GM18511 (cell line): ENCODE data around the gene GSTCD.
"Not testable (repeated sequence)": the region's sequence is repeated elsewhere in the genome, so short reads cannot be mapped to it uniquely, and the experiment has no call there.

ENCODE experiments used
- ATAC-seq: cut with Tn5 transposase; IDR thresholded peaks from one replicate; pipeline ENCODE4 v1.9.1; 2021; ENCODE audit warnings: mild to moderate bottlenecking, moderate library complexity; ENCODE audit not compliant: unreplicated experiment

GSTCD gene, protein sequence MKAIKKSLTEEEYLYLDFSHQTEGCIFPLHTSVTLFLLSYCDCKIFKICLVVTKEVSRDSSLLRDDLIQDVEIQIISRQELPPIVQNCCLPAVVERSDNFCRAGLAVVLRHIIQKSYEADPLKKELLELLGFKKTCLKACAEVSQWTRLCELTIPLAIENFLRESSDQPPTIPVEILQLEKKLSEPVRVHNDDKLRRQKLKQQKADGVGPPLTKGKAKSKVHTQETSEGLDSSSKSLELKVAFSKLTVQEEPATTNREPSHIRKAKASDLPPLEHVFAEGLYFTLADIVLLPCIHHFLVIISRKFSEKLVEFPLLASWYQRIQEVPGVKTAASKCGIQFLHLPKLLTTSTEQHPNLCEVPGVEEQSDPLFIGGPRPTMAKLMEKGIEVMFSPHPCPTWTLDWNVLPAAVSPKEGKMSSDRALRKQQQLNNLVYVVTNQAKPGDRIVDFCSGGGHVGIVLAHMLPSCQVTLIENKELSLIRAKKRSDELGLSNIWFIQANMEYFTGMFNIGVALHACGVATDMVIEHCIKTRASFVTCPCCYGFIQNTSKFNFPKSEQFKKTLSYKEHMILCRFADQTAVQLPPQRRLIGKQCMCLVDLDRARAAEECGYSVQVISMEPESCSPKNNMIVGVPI

GRCh38 chr4:105708181-105709080, at the start of gene GSTCD, which contains the start of gene INTS12:
GSTCD (plus strand) TSS chr4:105708784; CDS start chr4:105717614, 8,830 bp downstream.
INTS12 (minus strand) TSS chr4:105708689; CDS start chr4:105700005, 8,684 bp downstream.
- ATAC-seq, result peak; percentile 79

- no peak for ATAC-seq
Observed at GRCh38 chr4:105659190-105659589, 49.4 kb upstream of the GSTCD start.

DNA sequence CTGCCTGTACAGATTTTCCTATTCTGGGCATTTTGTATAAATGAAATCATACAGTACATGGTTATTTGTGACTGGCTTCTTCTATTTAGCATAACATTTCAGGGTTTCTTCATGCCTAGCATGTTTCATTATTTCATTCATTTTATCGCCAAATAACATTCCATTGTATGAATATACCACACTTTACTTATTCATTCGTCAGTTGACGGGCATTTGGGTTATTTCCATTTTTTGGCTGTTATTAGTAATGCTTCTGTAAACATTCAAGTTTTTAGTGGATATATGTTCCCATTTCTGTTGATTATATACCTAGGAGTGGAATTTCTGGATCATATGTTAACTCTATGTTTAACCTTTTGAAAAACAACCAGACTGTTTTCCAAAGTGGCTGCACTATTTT, 47.6 kb upstream of the GSTCD start:
- no peak for ATAC-seq

DNA sequence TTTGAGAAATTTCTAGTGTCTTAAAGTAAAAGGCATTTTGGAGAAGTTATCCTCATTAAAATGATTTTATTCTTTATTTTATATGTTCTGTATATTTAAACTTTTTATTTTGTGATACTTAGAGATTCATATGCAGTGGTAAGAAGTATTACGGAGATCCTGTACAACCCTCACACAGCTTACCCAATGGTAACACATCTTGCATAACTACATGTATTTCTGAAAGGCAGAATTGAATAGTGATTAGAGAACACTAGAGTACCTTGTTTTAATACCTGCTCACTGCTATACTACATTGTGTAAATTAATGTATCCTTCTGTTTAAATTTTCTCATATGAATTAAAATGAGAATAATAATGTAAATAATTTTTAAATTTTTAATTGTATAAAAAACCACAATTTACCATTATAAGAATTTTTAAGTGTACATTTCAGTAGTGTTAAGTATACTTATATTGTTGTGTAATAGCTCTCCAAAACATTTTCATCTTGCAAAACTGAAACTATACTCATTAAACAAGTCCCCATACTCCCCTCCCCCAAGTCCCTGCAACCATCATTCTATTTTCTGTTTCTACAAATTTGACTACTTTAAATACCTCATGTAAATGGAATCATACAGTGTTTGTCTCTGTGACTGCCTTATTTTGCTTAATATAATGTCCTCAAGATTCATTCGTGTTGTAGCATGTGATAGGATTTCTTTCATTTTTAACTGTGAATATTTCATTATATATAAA, 45.5 kb upstream of the GSTCD start:
- peak; percentile 46 for ATAC-seq

GRCh38 chr4:105666693-105667092, 41.9 kb upstream of the GSTCD start:
- peak; percentile 52 for ATAC-seq

DNA sequence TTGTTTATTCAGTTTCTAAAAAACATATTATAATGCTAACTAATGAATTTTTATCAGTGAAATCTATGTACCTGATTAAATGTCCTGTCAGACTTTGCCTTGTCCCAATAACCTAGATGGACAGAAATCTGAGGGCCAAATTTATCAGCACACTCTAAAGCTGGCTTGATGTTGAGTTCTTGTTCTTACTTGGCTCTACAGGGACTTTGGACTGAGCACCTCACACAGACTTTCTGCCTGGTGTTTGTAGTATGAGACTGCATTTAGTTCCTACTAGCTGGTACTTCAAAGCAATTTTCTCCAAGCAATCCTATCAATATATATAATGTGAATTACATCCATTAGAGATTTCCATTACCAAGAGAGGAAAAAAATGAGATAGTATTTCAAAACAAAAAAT, 37.9 kb upstream of the GSTCD start:
- ATAC-seq, result no peak

GRCh38 chr4:105671301-105671700, 37.3 kb upstream of the GSTCD start:
- no peak for ATAC-seq

DNA sequence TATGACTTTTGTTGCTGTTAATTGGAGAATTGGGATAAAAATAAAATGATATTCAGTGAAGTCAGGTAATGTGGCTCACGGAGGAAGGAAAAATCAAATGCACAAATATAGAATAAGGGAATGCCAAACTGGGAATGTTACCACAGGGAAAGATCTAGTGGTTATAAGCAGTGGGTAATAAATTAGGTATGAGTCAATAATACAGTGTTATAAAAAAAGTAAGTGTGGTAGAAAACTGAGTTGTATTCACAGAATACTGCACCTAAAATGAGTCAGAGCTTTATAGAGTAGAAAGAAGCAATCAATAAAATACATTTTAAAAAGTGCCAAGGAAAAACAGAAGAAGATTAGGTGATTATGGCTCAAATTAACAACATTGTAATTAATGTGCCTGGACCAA, 34.6 kb upstream of the GSTCD start:
- ATAC-seq, result no peak

DNA sequence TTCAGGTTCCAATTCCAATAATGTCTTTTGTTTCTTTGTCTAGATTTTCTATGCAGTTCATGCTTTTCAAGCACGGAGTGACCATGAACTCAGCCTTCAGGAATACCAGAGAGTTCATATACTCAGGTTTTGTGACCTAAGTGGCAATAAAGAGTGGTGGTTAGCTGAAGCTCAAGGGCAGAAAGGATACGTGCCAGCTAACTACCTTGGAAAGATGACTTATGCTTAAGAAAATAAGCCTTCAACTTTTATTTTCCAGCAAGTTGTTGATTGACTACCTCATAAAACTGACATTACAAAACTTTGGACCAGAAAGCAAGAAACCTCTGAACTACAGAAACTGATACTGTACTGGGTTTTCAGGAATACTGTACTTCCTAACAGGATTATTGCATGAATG, 30.9 kb upstream of the GSTCD start:
- ATAC-seq, result no peak

DNA sequence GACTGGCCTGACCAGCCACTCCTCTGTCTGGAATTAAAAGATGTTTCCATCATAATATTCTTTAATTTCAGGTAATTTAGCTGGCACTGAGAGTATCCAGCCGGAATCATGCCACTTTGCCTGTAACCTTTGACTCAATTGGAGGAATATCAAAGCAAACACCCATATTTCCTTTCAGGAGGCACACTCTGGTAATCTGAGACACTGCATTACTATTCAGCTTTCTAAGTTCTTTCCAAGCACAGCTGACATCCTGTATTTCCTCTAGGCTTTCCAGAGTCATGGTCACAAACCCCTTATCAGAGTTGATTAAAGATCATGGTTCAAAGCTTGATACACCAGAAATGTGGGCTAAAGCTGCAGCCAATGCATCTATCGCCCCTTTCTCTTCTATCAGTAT, 29.4 kb upstream of the GSTCD start:
- ATAC-seq, result no peak

- ATAC-seq, result no peak
Observed at GRCh38 chr4:105683038-105683437, 25.5 kb upstream of the GSTCD start.

DNA sequence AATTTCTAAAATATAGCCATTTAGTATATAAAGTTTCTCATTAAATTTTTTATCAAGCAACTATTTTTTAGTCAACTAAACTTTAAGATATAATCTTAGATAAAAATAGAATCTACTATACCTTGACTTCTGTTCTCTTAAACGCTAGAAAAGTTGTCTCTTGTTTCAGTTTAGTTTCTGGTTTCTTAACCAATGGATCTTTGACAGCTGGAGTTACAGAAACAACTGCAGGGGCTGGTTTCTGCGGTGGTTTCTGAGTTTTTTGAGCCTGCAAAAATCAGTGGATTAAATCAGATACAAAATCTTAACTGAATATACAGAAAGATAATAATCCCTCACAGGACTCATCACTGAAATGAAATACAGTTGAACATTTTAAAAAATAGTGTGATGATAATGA, 22.0 kb upstream of the GSTCD start:
- no peak for ATAC-seq

GRCh38 chr4:105694812-105695211, 13.8 kb upstream of the GSTCD start:
- ATAC-seq, result not testable (repeated sequence)

- not testable (repeated sequence) for ATAC-seq
Observed at GRCh38 chr4:105695832-105696231, 12.8 kb upstream of the GSTCD start.

DNA sequence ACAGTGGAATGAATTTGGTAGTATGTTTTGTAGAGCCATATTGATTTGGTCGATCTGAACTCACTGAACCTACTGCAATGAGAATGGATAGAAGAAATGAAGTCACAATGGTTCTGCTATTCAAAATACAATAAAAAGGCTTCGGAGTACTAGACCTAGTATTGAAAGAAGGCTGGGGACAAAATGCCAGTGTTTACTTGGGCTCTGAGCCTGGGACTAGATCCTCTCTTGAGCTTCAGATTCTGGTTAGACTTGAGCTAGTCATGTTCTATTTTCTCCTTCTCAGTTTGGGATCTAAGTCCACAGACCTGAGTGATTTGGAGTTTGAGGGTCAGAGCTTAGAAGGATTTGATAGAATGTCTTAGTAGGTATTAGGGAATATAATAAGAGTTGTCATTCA, 10.0 kb upstream of the GSTCD start:
- no peak for ATAC-seq

GRCh38 chr4:105707782-105708180, 803 bp upstream of the GSTCD start:
- no peak for ATAC-seq

GRCh38 chr4:105709081-105709450, 482 bp downstream of the GSTCD start:
- peak; percentile 39 for ATAC-seq

DNA sequence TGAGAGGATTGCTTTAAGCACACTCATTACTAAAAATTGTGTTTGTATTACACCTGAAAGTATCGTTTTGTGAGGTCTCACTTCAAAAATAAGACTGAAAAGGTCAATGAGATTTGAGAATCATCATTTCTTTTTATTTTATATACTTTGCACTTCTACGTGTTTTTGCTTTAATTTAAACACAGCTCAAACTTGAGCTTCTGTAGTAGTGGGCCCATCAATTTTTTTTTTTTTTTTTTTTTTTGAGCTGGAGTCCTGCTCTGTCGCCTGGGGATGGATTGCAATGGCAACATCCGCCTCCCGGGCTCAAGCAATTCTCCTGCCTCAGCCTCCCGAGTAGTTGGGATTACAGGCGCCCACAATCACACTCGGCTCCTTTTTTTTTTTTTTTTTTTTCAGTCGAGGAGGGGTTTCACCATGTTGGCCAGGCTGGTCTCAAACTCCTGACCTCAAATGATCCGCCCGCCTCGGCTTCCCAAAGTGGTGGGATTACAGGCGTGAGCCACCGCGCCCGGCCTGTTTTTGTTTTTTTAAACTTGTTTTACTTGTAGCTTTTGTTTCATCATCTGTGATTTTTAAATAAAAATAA, 1.5 kb downstream of the GSTCD start:
- no peak for ATAC-seq

DNA sequence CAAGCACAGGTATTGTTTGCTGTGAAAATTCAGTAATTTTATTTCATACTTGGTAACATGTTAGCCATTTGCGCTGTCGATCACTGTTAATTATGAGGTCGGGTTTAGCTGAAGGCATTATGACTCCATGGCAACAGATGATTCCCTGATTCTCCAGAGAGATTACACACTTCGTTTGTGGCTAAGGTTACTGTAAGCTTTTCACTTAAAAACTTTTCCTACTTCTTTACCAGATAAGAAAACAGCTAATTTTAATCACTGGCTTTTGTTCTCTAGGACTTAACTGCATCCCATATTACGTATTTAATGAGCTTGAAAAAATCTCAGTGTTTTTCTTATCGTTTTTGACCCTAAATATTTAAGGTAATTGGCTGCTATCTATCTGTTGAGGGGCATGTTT, 2.1 kb downstream of the GSTCD start:
- ATAC-seq, result no peak

DNA sequence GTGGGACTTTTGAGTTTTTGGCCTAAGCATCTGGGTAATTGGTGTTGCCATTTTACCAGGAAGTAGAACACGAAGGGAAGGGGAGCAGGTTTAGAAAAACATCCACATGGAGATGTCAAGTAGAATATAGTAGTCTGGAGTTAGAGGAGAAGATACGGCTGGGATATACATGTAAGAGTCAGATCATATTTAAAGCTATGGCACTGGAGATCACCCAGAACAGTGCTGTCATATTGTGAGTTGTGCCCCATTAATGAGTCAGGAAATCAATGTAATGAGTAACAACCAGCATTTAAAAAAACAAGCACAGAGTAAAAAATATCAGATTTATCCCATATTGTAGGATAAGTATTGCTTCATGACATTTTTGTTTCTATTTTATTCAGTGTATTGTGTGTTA, 4.2 kb downstream of the GSTCD start:
- ATAC-seq, result no peak
